Neural progenitor cell (in vitro differentiated cells): ENCODE measurements around the gene SPATC1L. TPM values are rescaled to one million over a fixed set of nuclear protein-coding genes. Genes with fewer than 3 reads are reported as not detected.
"Not testable (repeated sequence)": the region's sequence is repeated elsewhere in the genome, so short reads cannot be mapped to it uniquely, and the experiment has no call there.

Experiments used
- DNase-seq: peaks from one replicate; pipeline ENCODE4 v3.0.0-alpha.2; 2016; ENCODE audit warnings: low spot score
- H2AFZ ChIP-seq: fragments of 200-600 bp; sonication (generic); replicated peaks from 2 replicates; pipeline ENCODE4 v1.6.1; 2016; ENCODE audit warnings: antibody characterized with exemption
- H3F3A ChIP-seq: fragments of 200-600 bp; sonication (generic); 2 replicates; pipeline ENCODE4 v1.6.1; 2016; ENCODE audit warnings: antibody characterized with exemption, low read depth
- H3K27ac ChIP-seq: fragments of 200-600 bp; sonication (generic); 2 replicates; pipeline ENCODE4 v1.5.1; 2016; ENCODE audit warnings: mild to moderate bottlenecking
- H3K27me3 ChIP-seq: fragments of 200-600 bp; sonication (generic); 2 replicates; pipeline ENCODE4 v1.6.1; 2016; ENCODE audit warnings: mild to moderate bottlenecking, moderate library complexity
- H3K36me3 ChIP-seq: fragments of 200-600 bp; sonication (generic); 2 replicates; pipeline ENCODE4 v1.5.1; 2016
- H3K4me1 ChIP-seq: fragments of 200-600 bp; sonication (generic); 2 replicates; pipeline ENCODE4 v1.6.1; 2016; ENCODE audit warnings: mixed run types
- H3K4me2 ChIP-seq: fragments of 200-600 bp; sonication (generic); 2 replicates; pipeline ENCODE4 v1.6.1; 2016
- H3K4me3 ChIP-seq: fragments of 200-600 bp; sonication (generic); 2 replicates; pipeline ENCODE4 v1.5.1; 2016
- H3K79me2 ChIP-seq: fragments of 200-600 bp; sonication (generic); 2 replicates; pipeline ENCODE4 v1.6.1; 2016; ENCODE audit warnings: low read depth
- H3K9ac ChIP-seq: fragments of 200-600 bp; sonication (generic); 2 replicates; pipeline ENCODE4 v1.6.1; 2016
- H3K9me3 ChIP-seq: fragments of 200-600 bp; sonication (generic); 2 replicates; pipeline ENCODE4 v1.5.1; 2016; ENCODE audit warnings: low read depth
- H4K20me1 ChIP-seq: fragments of 200-600 bp; sonication (generic); 2 replicates; pipeline ENCODE4 v1.6.1; 2016; ENCODE audit warnings: low read depth
- H3K27ac Mint-ChIP-seq: 3 replicates; pipeline ENCODE4 v1.8.0; 2021; ENCODE audit warnings: mixed read lengths
- H3K27me3 Mint-ChIP-seq: 2 replicates; pipeline ENCODE4 v1.8.0; 2022; ENCODE audit warnings: low read depth, mild to moderate bottlenecking, inconsistent platforms, moderate library complexity, mixed read lengths; ENCODE audit not compliant: insufficient read depth
- H3K36me3 Mint-ChIP-seq: 3 replicates; pipeline ENCODE4 v1.8.0; 2021; ENCODE audit warnings: mixed read lengths
- H3K4me1 Mint-ChIP-seq: 3 replicates; pipeline ENCODE4 v1.8.0; 2021; ENCODE audit warnings: mixed read lengths
- H3K4me3 Mint-ChIP-seq: 3 replicates; pipeline ENCODE4 v1.8.0; 2021; ENCODE audit warnings: mild to moderate bottlenecking, moderate library complexity, mixed read lengths
- H3K9me3 Mint-ChIP-seq: 3 replicates; pipeline ENCODE4 v1.8.0; 2020; ENCODE audit warnings: mixed read lengths
- CTCF ChIP-seq: fragments of 200-600 bp; sonication (generic); IDR thresholded peaks from 2 replicates; pipeline ENCODE4 v1.5.1; 2017; ENCODE audit warnings: antibody characterized with exemption, mild to moderate bottlenecking
- EZH2 ChIP-seq: fragments of 200-600 bp; sonication (generic); IDR thresholded peaks from 2 replicates; pipeline ENCODE4 v1.6.1; 2017; ENCODE audit warnings: antibody characterized with exemption, mild to moderate bottlenecking, moderate library complexity
- EZH2phosphoT487 ChIP-seq: fragments of 200-600 bp; sonication (generic); IDR thresholded peaks from 2 replicates; pipeline ENCODE4 v1.6.1; 2017; ENCODE audit warnings: antibody characterized with exemption
- total RNA-seq: library from RNA; depleted of rRNA; stranded (reverse); fragments of >200 nt; gene quantifications from 2 replicates; pipeline ENCODE4 v1.2.3, GENCODE V29; 2015; ENCODE audit warnings: low replicate concordance

SPATC1L gene
- total RNA-seq, 1 donor from 2014 or later = 5.1 TPM

GRCh38 chr21:46178961-46179360, 5.3 kb downstream of the SPATC1L start:
- no peak overlapping the region for H3K27ac Mint-ChIP-seq
- no peak overlapping the region for H3K4me3 Mint-ChIP-seq
- no peak for DNase-seq
- H3K4me2 ChIP-seq = no peak overlapping the region
- no peaks in the 10 kb centered on the region for H3K9me3 ChIP-seq
- peaks cover 2% of the 10 kb centered on the region for H4K20me1 ChIP-seq
- no peaks in the 10 kb centered on the region for H3K4me1 Mint-ChIP-seq
- H3K36me3 Mint-ChIP-seq = peaks cover 17% of the 10 kb centered on the region
- no peak overlapping the region for H3K27ac ChIP-seq
- no peak overlapping the region for H2AFZ ChIP-seq
- no peaks in the 10 kb centered on the region for H3K27me3 Mint-ChIP-seq
- H3K79me2 ChIP-seq = peaks cover 38% of the 10 kb centered on the region
- H3K4me1 ChIP-seq = no peaks in the 10 kb centered on the region
- no peaks in the 10 kb centered on the region for H3K36me3 ChIP-seq
- no peaks in the 10 kb centered on the region for H3K27me3 ChIP-seq
- H3F3A ChIP-seq = no peaks in the 10 kb centered on the region
- H3K9ac ChIP-seq = no peak overlapping the region
- H3K4me3 ChIP-seq = no peak overlapping the region
- TF ChIP-seq EZH2 (no peak), CTCF (no peak), EZH2phosphoT487 (no peak)
- peaks cover 36% of the 10 kb centered on the region for H3K9me3 Mint-ChIP-seq

GRCh38 chr21:46176443-46177129, 7.7 kb downstream of the SPATC1L start:
- peaks cover 45% of the 10 kb centered on the region for H3K9me3 Mint-ChIP-seq
- not testable (repeated sequence) for H3K27me3 Mint-ChIP-seq, H3K4me3 ChIP-seq, H2AFZ ChIP-seq, DNase-seq, H3K27me3 ChIP-seq, H3K4me2 ChIP-seq, H3K4me1 ChIP-seq, H3K9ac ChIP-seq, H3K4me3 Mint-ChIP-seq, H3K27ac Mint-ChIP-seq, H3K36me3 ChIP-seq, H3K9me3 ChIP-seq, H3K27ac ChIP-seq, H3K4me1 Mint-ChIP-seq, H3F3A ChIP-seq, H4K20me1 ChIP-seq
- H3K36me3 Mint-ChIP-seq = peaks cover 17% of the 10 kb centered on the region
- H3K79me2 ChIP-seq = peaks cover 39% of the 10 kb centered on the region

GRCh38 chr21:46173573-46173972, 10.7 kb downstream of the SPATC1L start:
- Histone ChIP-seq H3K27me3 (no peaks in the 10 kb centered on the region), H3K36me3 (no peaks in the 10 kb centered on the region), H3K4me1 (no peaks in the 10 kb centered on the region), H3F3A (no peaks in the 10 kb centered on the region), H3K27ac (no peak overlapping the region), H3K79me2 (peaks cover 39% of the 10 kb centered on the region), H3K9me3 (no peaks in the 10 kb centered on the region), H4K20me1 (no peaks in the 10 kb centered on the region), H3K4me2 (no peak overlapping the region), H3K4me3 (no peak overlapping the region), H3K9ac (no peak overlapping the region), H2AFZ (no peak overlapping the region)
- peaks cover 3% of the 10 kb centered on the region for H3K27me3 Mint-ChIP-seq
- DNase-seq = no peak
- peaks cover 13% of the 10 kb centered on the region for H3K4me1 Mint-ChIP-seq
- H3K27ac Mint-ChIP-seq = no peak overlapping the region
- peaks cover 46% of the 10 kb centered on the region for H3K9me3 Mint-ChIP-seq
- H3K36me3 Mint-ChIP-seq = peaks cover 14% of the 10 kb centered on the region
- no peak for TF ChIP-seq CTCF
- no peak for TF ChIP-seq EZH2phosphoT487
- TF ChIP-seq EZH2 = no peak
- peak overlapping the region; percentile 21 for H3K4me3 Mint-ChIP-seq

- Histone ChIP-seq H3K27me3 (no peaks in the 10 kb centered on the region), H3F3A (no peaks in the 10 kb centered on the region), H3K9me3 (no peaks in the 10 kb centered on the region), H3K79me2 (peaks cover 39% of the 10 kb centered on the region), H2AFZ (no peak overlapping the region), H3K4me3 (no peak overlapping the region), H3K4me1 (no peaks in the 10 kb centered on the region), H3K36me3 (no peaks in the 10 kb centered on the region), H3K9ac (no peak overlapping the region), H3K27ac (no peak overlapping the region), H4K20me1 (no peaks in the 10 kb centered on the region), H3K4me2 (no peak overlapping the region)
- peaks cover 12% of the 10 kb centered on the region for H3K36me3 Mint-ChIP-seq
- H3K9me3 Mint-ChIP-seq = peaks cover 44% of the 10 kb centered on the region
- H3K27ac Mint-ChIP-seq = no peak overlapping the region
- TF ChIP-seq CTCF (no peak), EZH2 (no peak), EZH2phosphoT487 (no peak)
- no peak for DNase-seq
- peaks cover 3% of the 10 kb centered on the region for H3K27me3 Mint-ChIP-seq
- H3K4me3 Mint-ChIP-seq = peak overlapping the region; percentile 21
- peaks cover 13% of the 10 kb centered on the region for H3K4me1 Mint-ChIP-seq
Measured at GRCh38 chr21:46172863-46173528, 11.3 kb downstream of the SPATC1L start.
